H9 (cell line): ENCODE measurements around the gene COL19A1. TPM values are rescaled to one million over a fixed set of nuclear protein-coding genes. Genes with fewer than 3 reads are reported as not detected.
A peak's percentile ranks its signal among the peaks of the same experiment; 100 is the strongest.

Source experiments
- DNase-seq: peaks from one replicate; pipeline ENCODE4 v3.0.0-alpha.2; 2017
- H2AFZ ChIP-seq: one replicate; pipeline ENCODE4 v1.6.1; 2013; ENCODE audit warnings: mild to moderate bottlenecking, low read length, control low read depth, moderate library complexity
- H2AK5ac ChIP-seq: 2 replicates; pipeline ENCODE4 v1.6.1; 2013; ENCODE audit warnings: low read length, control low read depth, mixed read lengths; ENCODE audit not compliant: insufficient read length
- H2BK120ac ChIP-seq: one replicate; pipeline ENCODE4 v1.6.1; 2013; ENCODE audit warnings: low read depth, mild to moderate bottlenecking, low read length, control low read depth, inconsistent platforms; ENCODE audit not compliant: poor library complexity, severe bottlenecking
- H2BK12ac ChIP-seq: 2 replicates; pipeline ENCODE4 v1.6.1; 2013; ENCODE audit warnings: low read length, control low read depth, mixed read lengths, low read depth; ENCODE audit not compliant: insufficient read length
- H2BK15ac ChIP-seq: 2 replicates; pipeline ENCODE4 v1.6.1; 2013; ENCODE audit warnings: low read depth, low read length, control low read depth
- H2BK20ac ChIP-seq: one replicate; pipeline ENCODE4 v1.6.1; 2013; ENCODE audit warnings: low read depth, mild to moderate bottlenecking, low read length, control low read depth, inconsistent platforms; ENCODE audit not compliant: poor library complexity, severe bottlenecking
- H2BK5ac ChIP-seq: 2 replicates; pipeline ENCODE4 v1.6.1; 2013; ENCODE audit warnings: low read length, control low read depth, mixed read lengths; ENCODE audit not compliant: insufficient read length
- H3K14ac ChIP-seq: 2 replicates; pipeline ENCODE4 v1.6.1; 2013; ENCODE audit warnings: low read length, control low read depth; ENCODE audit not compliant: insufficient read depth
- H3K18ac ChIP-seq: 2 replicates; pipeline ENCODE4 v1.6.1; 2013; ENCODE audit warnings: low read depth, mild to moderate bottlenecking, mixed read lengths, low read length, control low read depth; ENCODE audit not compliant: insufficient read length
- H3K23ac ChIP-seq: 2 replicates; pipeline ENCODE4 v1.6.1; 2013; ENCODE audit warnings: low read length, control low read depth, mixed read lengths, low read depth; ENCODE audit not compliant: insufficient read length
- H3K23me2 ChIP-seq: 2 replicates; pipeline ENCODE4 v1.6.1; 2013; ENCODE audit warnings: low read depth, mild to moderate bottlenecking, mixed read lengths, low read length, control low read depth; ENCODE audit not compliant: insufficient read length, poor library complexity, severe bottlenecking
- H3K27ac ChIP-seq: 2 replicates; pipeline ENCODE4 v1.5.1; 2013; ENCODE audit warnings: low read length, control low read depth, mixed read lengths, low read depth; ENCODE audit not compliant: insufficient read length
- H3K27me3 ChIP-seq: 2 replicates; pipeline ENCODE4 v1.6.1; 2013; ENCODE audit warnings: low read length, control low read depth, inconsistent platforms; ENCODE audit not compliant: insufficient read depth
- H3K4ac ChIP-seq: 2 replicates; pipeline ENCODE4 v1.6.1; 2013; ENCODE audit warnings: low read depth, mild to moderate bottlenecking, control low read depth, inconsistent platforms, low read length, moderate library complexity
- H3K4me1 ChIP-seq: 2 replicates; pipeline ENCODE4 v1.6.1; 2013; ENCODE audit warnings: low read length, control low read depth, inconsistent platforms; ENCODE audit not compliant: insufficient read depth
- H3K4me2 ChIP-seq: 2 replicates; pipeline ENCODE4 v1.6.1; 2013; ENCODE audit warnings: low read length, control low read depth, mixed read lengths; ENCODE audit not compliant: insufficient read length, insufficient read depth
- H3K56ac ChIP-seq: 2 replicates; pipeline ENCODE4 v1.6.1; 2013; ENCODE audit warnings: low read depth, mild to moderate bottlenecking, mixed read lengths, low read length, control low read depth; ENCODE audit not compliant: insufficient read length
- H3K79me1 ChIP-seq: 2 replicates; pipeline ENCODE4 v1.6.1; 2013; ENCODE audit warnings: low read depth, mild to moderate bottlenecking, moderate library complexity, low read length, control low read depth, inconsistent platforms; ENCODE audit not compliant: insufficient read depth, poor library complexity, severe bottlenecking
- H3K79me2 ChIP-seq: 2 replicates; pipeline ENCODE4 v1.6.1; 2013; ENCODE audit warnings: low read length, control low read depth, inconsistent platforms; ENCODE audit not compliant: insufficient read depth
- H3K9ac ChIP-seq: 2 replicates; pipeline ENCODE4 v1.6.1; 2013; ENCODE audit warnings: low read length, control low read depth, mixed read lengths; ENCODE audit not compliant: insufficient read length; ENCODE audit errors: extremely low read depth
- H3K9me3 ChIP-seq: one replicate; pipeline ENCODE4 v1.6.1; 2013; ENCODE audit warnings: low read depth, low read length, inconsistent platforms; ENCODE audit not compliant: control insufficient read depth
- H3T11ph ChIP-seq: one replicate; pipeline ENCODE4 v1.6.1; 2013; ENCODE audit warnings: mild to moderate bottlenecking, low read length, control low read depth, inconsistent platforms
- H4K20me1 ChIP-seq: one replicate; pipeline ENCODE4 v1.6.1; 2013; ENCODE audit not compliant: control insufficient read depth, insufficient read length, insufficient read depth
- H4K5ac ChIP-seq: 2 replicates; pipeline ENCODE4 v1.6.1; 2013; ENCODE audit warnings: low read depth, mild to moderate bottlenecking, mixed read lengths, low read length, control low read depth; ENCODE audit not compliant: insufficient read length
- H4K8ac ChIP-seq: replicated peaks from 2 replicates; pipeline ENCODE4 v1.6.1; 2013; ENCODE audit warnings: low read length, control low read depth, mixed read lengths, low read depth; ENCODE audit not compliant: insufficient read length
- H4K91ac ChIP-seq: 2 replicates; pipeline ENCODE4 v1.6.1; 2013; ENCODE audit warnings: low read depth, mild to moderate bottlenecking, moderate library complexity, mixed read lengths, low read length, control low read depth; ENCODE audit not compliant: insufficient read length
- H3K27ac Mint-ChIP-seq, 3 experiments: 2 replicates in 2 of 3; 3 replicates in 1 of 3; pipeline ENCODE4 v1.8.0; 2020 to 2021; ENCODE audit warnings: mixed read lengths in 3 of 3, mild to moderate bottlenecking in 1 of 3, moderate library complexity in 1 of 3
- H3K27me3 Mint-ChIP-seq: 2 replicates; pipeline ENCODE4 v1.8.0; 2021; ENCODE audit warnings: low read depth, mild to moderate bottlenecking, moderate library complexity, mixed read lengths
- H3K36me3 Mint-ChIP-seq, 3 experiments: 2 replicates in 2 of 3; 3 replicates in 1 of 3; pipeline ENCODE4 v1.8.0; 2020 to 2021; ENCODE audit warnings: low read depth in 3 of 3, mixed read lengths in 3 of 3; ENCODE audit not compliant: insufficient read depth in 1 of 3
- H3K4me1 Mint-ChIP-seq, 2 experiments: 2 replicates each; pipeline ENCODE4 v1.8.0; 2020; ENCODE audit warnings: mixed read lengths in 2 of 2
- H3K4me3 Mint-ChIP-seq, 2 experiments: 2 replicates in 1 of 2; 3 replicates in 1 of 2; pipeline ENCODE4 v1.8.0; 2020 to 2021; ENCODE audit warnings: mild to moderate bottlenecking in 2 of 2, mixed read lengths in 2 of 2, moderate library complexity in 1 of 2
- H3K9me3 Mint-ChIP-seq, 2 experiments: 2 replicates in 1 of 2; 3 replicates in 1 of 2; pipeline ENCODE4 v1.8.0; 2020; ENCODE audit warnings: mild to moderate bottlenecking in 2 of 2, mixed read lengths in 2 of 2, moderate library complexity in 1 of 2
- WGBS: extraction: QIAGEN DNeasy Blood & Tissue Kit; methylation state at CpG from one replicate; pipeline ENCODE4 v1.1.7; 2013; ENCODE audit warnings: missing lambda C conversion rate, low lambda C conversion rate, mixed read lengths; ENCODE audit not compliant: insufficient read length; ENCODE audit errors: extremely low coverage; 5-methylcytosine and 5-hydroxymethylcytosine counted together
- total RNA-seq: library from RNA; stranded (reverse); gene quantifications from 2 replicates; pipeline ENCODE4 v1.2.1, GENCODE V29; 2021
- TF ChIP-seq, protein P1 (sequence below): fragments of 200-600 bp; sonication (generic); conservative IDR thresholded peaks from 3 replicates; pipeline ENCODE4 v1.8.0; 2021; ENCODE audit warnings: antibody characterized with exemption, mild to moderate bottlenecking

The COL19A1 gene
- total RNA-seq, 1 experiment from 2014 or later = not detected

DNA sequence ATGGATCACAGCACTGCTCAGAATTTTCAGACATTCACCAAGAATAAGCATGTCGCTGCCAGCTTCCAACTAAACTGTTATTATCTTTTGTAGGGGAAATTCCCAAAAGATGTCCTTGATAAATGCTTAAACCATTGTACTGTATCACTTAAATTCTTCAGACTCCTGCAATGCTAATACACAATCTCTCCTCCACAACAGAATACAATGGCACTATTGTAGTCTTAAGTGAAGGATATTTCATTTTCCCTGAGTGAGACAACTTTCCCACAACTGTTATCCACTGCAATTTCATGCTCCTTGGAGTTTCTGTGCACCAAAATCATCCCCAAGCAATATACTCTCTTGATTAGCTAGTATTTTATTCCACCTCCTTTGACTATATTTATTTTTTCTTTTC lies 246.8 kb downstream of the COL19A1 start:
- H3K27me3 ChIP-seq = no peaks in the 10 kb centered on the region
- H2BK15ac ChIP-seq = no peak overlapping the region
- WGBS = no CpG with 5 or more reads among the region's 1 CpG
- H3K9me3 Mint-ChIP-seq = no peaks in the 10 kb centered on the region
- no peaks in the 10 kb centered on the region for H3K79me1 ChIP-seq
- no peak overlapping the region for H3K18ac ChIP-seq
- no peak overlapping the region for H4K8ac ChIP-seq
- H3K9me3 ChIP-seq = no peaks in the 10 kb centered on the region
- no peak overlapping the region for H3T11ph ChIP-seq
- H3K4me1 ChIP-seq = no peaks in the 10 kb centered on the region
- H4K20me1 ChIP-seq = no peaks in the 10 kb centered on the region
- TF ChIP-seq, protein P1, sequence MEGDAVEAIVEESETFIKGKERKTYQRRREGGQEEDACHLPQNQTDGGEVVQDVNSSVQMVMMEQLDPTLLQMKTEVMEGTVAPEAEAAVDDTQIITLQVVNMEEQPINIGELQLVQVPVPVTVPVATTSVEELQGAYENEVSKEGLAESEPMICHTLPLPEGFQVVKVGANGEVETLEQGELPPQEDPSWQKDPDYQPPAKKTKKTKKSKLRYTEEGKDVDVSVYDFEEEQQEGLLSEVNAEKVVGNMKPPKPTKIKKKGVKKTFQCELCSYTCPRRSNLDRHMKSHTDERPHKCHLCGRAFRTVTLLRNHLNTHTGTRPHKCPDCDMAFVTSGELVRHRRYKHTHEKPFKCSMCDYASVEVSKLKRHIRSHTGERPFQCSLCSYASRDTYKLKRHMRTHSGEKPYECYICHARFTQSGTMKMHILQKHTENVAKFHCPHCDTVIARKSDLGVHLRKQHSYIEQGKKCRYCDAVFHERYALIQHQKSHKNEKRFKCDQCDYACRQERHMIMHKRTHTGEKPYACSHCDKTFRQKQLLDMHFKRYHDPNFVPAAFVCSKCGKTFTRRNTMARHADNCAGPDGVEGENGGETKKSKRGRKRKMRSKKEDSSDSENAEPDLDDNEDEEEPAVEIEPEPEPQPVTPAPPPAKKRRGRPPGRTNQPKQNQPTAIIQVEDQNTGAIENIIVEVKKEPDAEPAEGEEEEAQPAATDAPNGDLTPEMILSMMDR = no peak
- H3K27me3 Mint-ChIP-seq = no peaks in the 10 kb centered on the region
- H3K4me1 Mint-ChIP-seq = peaks cover under 1 to 1% of the 10 kb centered on the region in 2 experiments
- no peak overlapping the region for H3K4me3 Mint-ChIP-seq
- no peaks in the 10 kb centered on the region for H3K23me2 ChIP-seq
- no peak overlapping the region for H3K27ac ChIP-seq
- 0 out of 7 replicates have a peak overlapping the region, but pooled peaks of 1 of the 3 experiments have one; percentile 25 for H3K27ac Mint-ChIP-seq
- no peak for DNase-seq
- no peak overlapping the region for H3K9ac ChIP-seq
- H3K79me2 ChIP-seq = no peaks in the 10 kb centered on the region
- H2BK5ac ChIP-seq = no peak overlapping the region
- H2BK12ac ChIP-seq = no peak overlapping the region
- no peak overlapping the region for H3K23ac ChIP-seq
- H2AFZ ChIP-seq = no peak overlapping the region
- no peak overlapping the region for H4K5ac ChIP-seq
- H3K4me2 ChIP-seq = no peak overlapping the region
- no peak overlapping the region for H2BK20ac ChIP-seq
- H3K14ac ChIP-seq = no peak overlapping the region
- no peak overlapping the region for H4K91ac ChIP-seq
- no peak overlapping the region for H2AK5ac ChIP-seq
- H3K4ac ChIP-seq = no peak overlapping the region
- no peak overlapping the region for H2BK120ac ChIP-seq
- H3K36me3 Mint-ChIP-seq = no peaks in the 10 kb centered on the region
- H3K56ac ChIP-seq = no peak overlapping the region
